ENCODE data around the gene QARS1. TPM values are rescaled to one million over a fixed set of nuclear protein-coding genes. Genes with fewer than 3 reads are reported as not detected.

The QARS1 gene
- total RNA-seq, 4 donors from 2014 or later, result 229 to 459 (median 321) TPM

DNA sequence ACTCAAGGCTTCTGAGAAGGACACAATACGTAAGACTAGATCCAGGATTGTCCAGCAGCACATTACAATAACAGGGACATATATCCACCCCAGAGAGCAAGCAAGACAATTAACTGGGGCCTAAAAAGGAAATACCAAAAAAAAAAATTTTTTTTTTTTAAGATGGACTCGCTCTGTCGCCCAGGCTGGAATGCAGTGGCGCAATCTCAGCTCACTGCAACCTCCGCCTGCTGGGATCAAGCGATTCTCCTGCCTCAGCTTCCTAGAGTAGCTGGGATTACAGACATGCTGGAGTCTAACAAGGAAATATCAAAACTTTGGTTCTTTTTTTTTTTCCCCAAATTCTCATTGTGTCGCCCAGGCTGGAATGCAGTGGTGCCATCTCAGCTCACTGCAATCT lies 46.5 kb downstream of the QARS1 start:
- 92 to 93% methylated on average over 7 of the region's 7 CpGs for WGBS, 2 donors

DNA sequence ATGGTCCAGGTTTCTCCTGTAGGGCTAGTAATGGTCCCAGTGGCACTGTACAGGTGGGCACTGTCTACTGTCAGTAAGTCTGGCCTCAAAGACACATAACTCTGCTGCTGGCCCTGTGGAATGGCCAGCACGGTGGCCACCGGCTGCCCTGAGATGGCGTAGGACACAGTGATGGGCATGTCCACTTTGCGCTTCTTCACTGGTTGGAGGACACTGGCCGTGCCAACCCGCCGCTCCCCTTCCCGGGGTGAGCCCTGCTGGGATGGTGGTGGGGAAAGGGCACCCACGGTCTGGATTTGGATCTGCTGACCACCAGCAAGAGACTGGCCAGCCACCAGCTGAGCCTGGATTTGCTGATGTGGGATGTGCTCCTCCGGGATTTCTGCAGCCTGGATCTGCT lies 47.3 kb downstream of the QARS1 start:
- DNase-seq (ENCODE audit: low spot score in 2 of 2), result no peak
- TF ChIP-seq, protein P1, sequence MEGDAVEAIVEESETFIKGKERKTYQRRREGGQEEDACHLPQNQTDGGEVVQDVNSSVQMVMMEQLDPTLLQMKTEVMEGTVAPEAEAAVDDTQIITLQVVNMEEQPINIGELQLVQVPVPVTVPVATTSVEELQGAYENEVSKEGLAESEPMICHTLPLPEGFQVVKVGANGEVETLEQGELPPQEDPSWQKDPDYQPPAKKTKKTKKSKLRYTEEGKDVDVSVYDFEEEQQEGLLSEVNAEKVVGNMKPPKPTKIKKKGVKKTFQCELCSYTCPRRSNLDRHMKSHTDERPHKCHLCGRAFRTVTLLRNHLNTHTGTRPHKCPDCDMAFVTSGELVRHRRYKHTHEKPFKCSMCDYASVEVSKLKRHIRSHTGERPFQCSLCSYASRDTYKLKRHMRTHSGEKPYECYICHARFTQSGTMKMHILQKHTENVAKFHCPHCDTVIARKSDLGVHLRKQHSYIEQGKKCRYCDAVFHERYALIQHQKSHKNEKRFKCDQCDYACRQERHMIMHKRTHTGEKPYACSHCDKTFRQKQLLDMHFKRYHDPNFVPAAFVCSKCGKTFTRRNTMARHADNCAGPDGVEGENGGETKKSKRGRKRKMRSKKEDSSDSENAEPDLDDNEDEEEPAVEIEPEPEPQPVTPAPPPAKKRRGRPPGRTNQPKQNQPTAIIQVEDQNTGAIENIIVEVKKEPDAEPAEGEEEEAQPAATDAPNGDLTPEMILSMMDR (IDR thresholded peaks at IDR 0.05), result no peak
- no peak for TF ChIP-seq POLR2A (IDR thresholded peaks at IDR 0.05)

More for the DNA sequence above, 46.5 kb downstream of the QARS1 start:
- no peak overlapping the region for H3K4me3 ChIP-seq (ENCODE audit: low read depth, poor library complexity, severe bottlenecking)
- no peak for DNase-seq (ENCODE audit: low spot score in 2 of 2)
- TF ChIP-seq, protein P1 (IDR thresholded peaks at IDR 0.05), result no peak
- no peak for TF ChIP-seq POLR2A (IDR thresholded peaks at IDR 0.05)
- intact Hi-C loops (cut with DNase I; ENCODE audit: low total_unique reads), result no loop called here

DNA sequence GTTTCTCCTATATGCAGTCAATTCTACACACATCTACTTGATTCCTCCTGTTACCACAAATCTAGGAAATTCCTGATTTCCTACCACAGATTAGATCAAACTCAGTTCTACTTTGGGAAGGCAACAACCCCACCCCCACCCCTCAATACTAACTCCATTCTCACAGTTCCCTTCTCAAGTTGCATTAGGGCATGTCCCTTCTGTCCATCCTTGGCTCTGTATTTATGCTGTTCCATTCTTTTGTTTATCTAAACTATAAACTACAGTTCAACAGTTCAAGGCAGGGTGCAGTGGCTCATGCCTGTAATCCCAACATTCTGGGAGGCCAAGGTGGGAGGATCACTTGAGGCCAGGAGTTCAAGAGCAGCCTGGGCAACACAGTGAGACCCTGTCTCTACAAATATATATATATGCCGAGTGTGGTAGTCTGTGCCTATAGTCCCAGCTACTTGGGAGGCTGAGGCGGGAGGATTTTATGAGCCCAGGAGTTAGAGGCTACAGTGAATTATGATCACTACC lies 50.2 kb downstream of the QARS1 start:
- DNase-seq (ENCODE audit: low spot score in 2 of 2), result no peak
- no peak overlapping the region for H3K4me3 ChIP-seq (ENCODE audit: low read depth, poor library complexity, severe bottlenecking)
- WGBS, 2 donors, result 96 to 97% methylated on average over 2 of the region's 2 CpGs
- intact Hi-C loops (cut with DNase I; ENCODE audit: low total_unique reads), result no loop called here
- TF ChIP-seq, protein P1 (IDR thresholded peaks at IDR 0.05), result no peak
- TF ChIP-seq POLR2A (IDR thresholded peaks at IDR 0.05), result no peak

More for the DNA sequence above, 47.3 kb downstream of the QARS1 start:
- 98 to 100% methylated on average over 5 to 9 of the region's 10 CpGs for WGBS, 2 donors
- intact Hi-C loops (cut with DNase I; ENCODE audit: low total_unique reads), result no loop called here
- no peak overlapping the region for H3K4me3 ChIP-seq (ENCODE audit: low read depth, poor library complexity, severe bottlenecking)

GRCh38 chr3:49053543-49053942 lies 51.0 kb downstream of the QARS1 start:
- DNase-seq (ENCODE audit: low spot score in 2 of 2), result no peak
- H3K4me3 ChIP-seq (ENCODE audit: low read depth, poor library complexity, severe bottlenecking), result no peak overlapping the region
- 93 to 94% methylated on average over 1 of the region's 1 CpG for WGBS, 2 donors
- TF ChIP-seq, protein P1 (IDR thresholded peaks at IDR 0.05), result no peak
- no peak for TF ChIP-seq POLR2A (IDR thresholded peaks at IDR 0.05)
- intact Hi-C loops (cut with DNase I; ENCODE audit: low total_unique reads), result no loop called here

Small RNAs within 50 kb of the gene (microRNA-seq; reads per million reads assigned to microRNA genes)
- gene MIR6890 (ENCODE audit: borderline number of aligned reads in 1 of 2, borderline replicate concordance in 2 of 2), result 0 reads per million in 2 donors

Other genes starting within 250 kb of the QARS1 start
- 10 to 100 TPM; 11.4 to 46.3 (median 20.4) TPM for gene SLC25A20, start 205.9 kb downstream of the QARS1 start, total RNA-seq
- 10 to 100 TPM; 41.5 to 75.7 (median 69.1) TPM for gene ARIH2, start 185.9 kb downstream of the QARS1 start, total RNA-seq
- 10 to 100 TPM; 23.4 to 41.9 (median 36.0) TPM for gene P4HTM, start 114.5 kb downstream of the QARS1 start, total RNA-seq
- gene WDR6, start 97.4 kb downstream of the QARS1 start, total RNA-seq, result 10 to 100 TPM; 39.5 to 86.9 (median 49.8) TPM
- 10 to 100 TPM; 51.5 to 78.4 (median 62.1) TPM for gene DALRD3, start 86.2 kb downstream of the QARS1 start, total RNA-seq
- gene NDUFAF3, start 82.6 kb downstream of the QARS1 start, total RNA-seq, result 10 to 100 TPM; 24.2 to 85.9 (median 65.0) TPM
- 100 to 1,000 TPM; 205 to 275 (median 222) TPM for gene IMPDH2, start 75.4 kb downstream of the QARS1 start, total RNA-seq
- gene QRICH1, start 10.7 kb downstream of the QARS1 start, total RNA-seq, result 100 to 1,000 TPM in 1 of 4 donors, 10 to 100 TPM in 3; 72.4 to 106 (median 84.2) TPM
- gene USP19, start 16.1 kb upstream of the QARS1 start, total RNA-seq, result 100 to 1,000 TPM in 1 of 4 donors, 10 to 100 TPM in 3; 71.6 to 151 (median 77.4) TPM
- 100 to 1,000 TPM; 312 to 485 (median 356) TPM for gene LAMB2, start 28.3 kb upstream of the QARS1 start, total RNA-seq
- 10 to 100 TPM; 28.0 to 39.9 (median 33.7) TPM for gene CCDC71, start 61.6 kb upstream of the QARS1 start, total RNA-seq
- gene KLHDC8B, start 66.8 kb upstream of the QARS1 start, total RNA-seq, result 10 to 100 TPM; 52.4 to 65.2 (median 56.0) TPM
- gene C3orf62, start 172.5 kb upstream of the QARS1 start, total RNA-seq, result 1 to 10 TPM; 3.1 to 8.6 (median 5.0) TPM
- gene USP4, start 235.3 kb upstream of the QARS1 start, total RNA-seq, result 10 to 100 TPM; 29.9 to 34.2 (median 31.5) TPM

Measured in lower leg skin (tissue), 4 donors.